Mammary epithelial cell (primary cell): ENCODE results near the gene OGFR.

Experiments used
- CTCF ChIP-seq, 2 donors: IDR thresholded peaks in 1 of 2; conservative IDR thresholded peaks in 1 of 2; 2 replicates each; pipeline ENCODE4 v1.5.1; 2011 to 2012; ENCODE audit warnings: inconsistent platforms in 2 of 2, low read length in 2 of 2, mild to moderate bottlenecking in 2 of 2, control low read depth in 1 of 2, low read depth in 1 of 2; ENCODE audit not compliant: insufficient read depth in 1 of 2; ENCODE audit errors: extremely low read depth in 1 of 2
- EZH2 ChIP-seq: IDR thresholded peaks from 2 replicates; pipeline ENCODE4 v1.6.1; 2012; ENCODE audit warnings: low read length, inconsistent platforms, borderline replicate concordance

GRCh38 chr20:62772103-62772611, 32.5 kb upstream of the OGFR start:
- TF ChIP-seq CTCF (conservative IDR thresholded peaks at IDR 0.05 in 1 of 2, IDR thresholded peaks at IDR 0.05 in 1 of 2; ENCODE audit: extremely low read depth in 1 of 2, insufficient read depth in 1 of 2, low read depth in 1 of 2, low read length in 2 of 2) (no peak), EZH2 (no peak)
